Testis (tissue), 3 donors: Measurements from ENCODE around the gene MIR17HG. TPM values are rescaled to one million over a fixed set of nuclear protein-coding genes. Genes with fewer than 3 reads are reported as not detected.
"Not testable (repeated sequence)": the region's sequence is repeated elsewhere in the genome, so short reads cannot be mapped to it uniquely, and the experiment has no call there.

Source experiments
- DNase-seq: peaks from one replicate; pipeline ENCODE4 v3.0.0-alpha.2; 2019
- H3K27ac ChIP-seq, 2 donors: fragments of 200-600 bp; sonication (generic); one replicate each; pipeline ENCODE4 v1.5.1; 2019
- H3K27me3 ChIP-seq: fragments of 200-600 bp; sonication (generic); one replicate; pipeline ENCODE4 v1.5.1; 2019
- H3K36me3 ChIP-seq: fragments of 200-600 bp; sonication (generic); one replicate; pipeline ENCODE4 v1.5.1; 2017; ENCODE audit warnings: low read depth; ENCODE audit errors: missing control alignments
- H3K4me1 ChIP-seq: fragments of 200-600 bp; sonication (generic); one replicate; pipeline ENCODE4 v1.5.1; 2019
- H3K4me3 ChIP-seq, 2 donors: fragments of 200-600 bp; sonication (generic); one replicate each; pipeline ENCODE4 v1.5.1; 2017 to 2019
- H3K9me3 ChIP-seq: fragments of 200-600 bp; sonication (generic); one replicate; pipeline ENCODE4 v1.5.1; 2017
- CTCF ChIP-seq, 3 experiments: fragments of 450-650 bp in 2 of 3; fragments of 200-600 bp in 1 of 3; sonication (generic) in 1 of 3; IDR thresholded peaks; one replicate each; pipeline ENCODE4 v1.5.1; 2016 to 2019; ENCODE audit warnings: antibody characterized with exemption in 3 of 3, mild to moderate bottlenecking in 2 of 3, moderate library complexity in 1 of 3
- POLR2A ChIP-seq: fragments of 450-650 bp; IDR thresholded peaks from one replicate; pipeline ENCODE4 v1.6.1; 2017; ENCODE audit warnings: antibody characterized with exemption, mild to moderate bottlenecking, moderate library complexity
- WGBS, 2 donors: methylation state at CpG; one replicate each; pipeline ENCODE4 v1.1.5; 2018; 5-methylcytosine and 5-hydroxymethylcytosine counted together
- intact Hi-C: fragments of 100-400 bp; cut with DNase I; formaldehyde crosslinking; loops from one replicate; pipeline ENCODE4 v1.15.1; 2023; ENCODE audit warnings: low total_unique reads
- polyA plus RNA-seq: library from polyadenylated mRNA; stranded (reverse); fragments of 350-450 nt; fragmentation: Illumina TruSeq; extraction: RNeasy Lipid Tissue Mini Kit (QIAGEN cat#74804); gene quantifications from one replicate; pipeline ENCODE4 v1.2.3, GENCODE V29; 2014; ENCODE audit warnings: low read depth, low replicate concordance; ENCODE audit not compliant: insufficient read depth
- total RNA-seq, 2 donors: library from RNA; depleted of rRNA; stranded (reverse); fragments of >200 nt; gene quantifications; one replicate each; pipeline ENCODE4 v1.2.3, GENCODE V29; 2016

MIR17HG gene
- total and polyA plus RNA-seq, 3 donors from 2014 or later: 3.3 to 7.7 (median 7.4) TPM

GRCh38 chr13:91349992-91350911, 2.8 kb downstream of the MIR17HG start:
- Histone ChIP-seq H3K9me3 (no peaks in the 10 kb centered on the region), H3K36me3 (no peaks in the 10 kb centered on the region), H3K4me3 (no peak overlapping the region), H3K4me1 (peaks cover 26% of the 10 kb centered on the region), H3K27ac (no peak overlapping the region), H3K27me3 (no peaks in the 10 kb centered on the region)
- 46 to 59% methylated on average over 5 of the region's 5 CpGs for WGBS, 2 donors
- TF ChIP-seq POLR2A: no peak
- no peak for DNase-seq
- intact Hi-C loops: no loop called here

- intact Hi-C loops: no loop called here
- TF ChIP-seq POLR2A: no peak
- TF ChIP-seq CTCF (IDR thresholded peaks at IDR 0.05): no peak
- DNase-seq: no peak
- Histone ChIP-seq H3K4me1 (peaks cover 26% of the 10 kb centered on the region), H3K4me3 (no peak overlapping the region), H3K9me3 (no peaks in the 10 kb centered on the region), H3K27ac (no peak overlapping the region), H3K27me3 (no peaks in the 10 kb centered on the region), H3K36me3 (no peaks in the 10 kb centered on the region)
- WGBS, 2 donors: 77 to 85% methylated on average over 5 of the region's 5 CpGs
These were observed 3.6 kb downstream of the MIR17HG start for GRCh38 chr13:91351123-91351522.

- WGBS, 2 donors: 76 to 77% methylated on average over 2 of the region's 2 CpGs
- H3K4me3 ChIP-seq: no peak overlapping the region
- H3K36me3 ChIP-seq: no peaks in the 10 kb centered on the region
- H3K27ac ChIP-seq: no peak overlapping the region
- H3K9me3 ChIP-seq: no peaks in the 10 kb centered on the region
- intact Hi-C loops: no loop called here
- no peak for TF ChIP-seq CTCF (IDR thresholded peaks at IDR 0.05)
- no peak for TF ChIP-seq POLR2A
- no peak for DNase-seq
- H3K27me3 ChIP-seq: no peaks in the 10 kb centered on the region
- peaks cover 26% of the 10 kb centered on the region for H3K4me1 ChIP-seq
These were observed 4.5 kb downstream of the MIR17HG start for GRCh38 chr13:91351980-91352379.

- WGBS, 2 donors: 75 to 88% methylated on average over 7 of the region's 7 CpGs
- intact Hi-C loops, H3K36me3 ChIP-seq, H3K27ac ChIP-seq, DNase-seq, H3K4me3 ChIP-seq, H3K9me3 ChIP-seq, H3K27me3 ChIP-seq: not testable (repeated sequence)
- H3K4me1 ChIP-seq: peaks cover 26% of the 10 kb centered on the region
These were observed 5.4 kb downstream of the MIR17HG start for GRCh38 chr13:91352891-91353290.

GRCh38 chr13:91353494-91353893, 6.0 kb downstream of the MIR17HG start:
- no peak for DNase-seq
- Histone ChIP-seq H3K27ac (no peak overlapping the region), H3K36me3 (no peaks in the 10 kb centered on the region), H3K27me3 (no peaks in the 10 kb centered on the region), H3K4me3 (no peak overlapping the region), H3K9me3 (no peaks in the 10 kb centered on the region), H3K4me1 (peaks cover 26% of the 10 kb centered on the region)
- intact Hi-C loops: no loop called here
- TF ChIP-seq POLR2A (no peak), CTCF (IDR thresholded peaks at IDR 0.05) (no peak)
- 7 to 16% methylated on average over 1 of the region's 1 CpG for WGBS, 2 donors
